Suprapubic skin (tissue), 4 donors: ENCODE data around the gene ADAD2. TPM values are rescaled to one million over a fixed set of nuclear protein-coding genes. Genes with fewer than 3 reads are reported as not detected.

Experiments
- DNase-seq, 2 donors: peaks; one replicate each; pipeline ENCODE4 v3.0.0-alpha.2; 2019; ENCODE audit warnings: low spot score in 2 of 2
- H3K27ac ChIP-seq: fragments of 200-600 bp; sonication (generic); one replicate; pipeline ENCODE4 v1.5.1; 2019
- H3K27me3 ChIP-seq: fragments of 200-600 bp; sonication (generic); one replicate; pipeline ENCODE4 v1.5.1; 2019
- H3K36me3 ChIP-seq: fragments of 200-600 bp; sonication (generic); one replicate; pipeline ENCODE4 v1.5.1; 2019
- H3K4me1 ChIP-seq: fragments of 200-600 bp; sonication (generic); one replicate; pipeline ENCODE4 v1.5.1; 2019
- H3K4me3 ChIP-seq: fragments of 200-600 bp; sonication (generic); one replicate; pipeline ENCODE4 v1.5.1; 2019; ENCODE audit warnings: mild to moderate bottlenecking
- H3K9me3 ChIP-seq: fragments of 200-600 bp; sonication (generic); one replicate; pipeline ENCODE4 v1.5.1; 2019
- EP300 ChIP-seq: sonication (generic); formaldehyde crosslinking; IDR thresholded peaks from one replicate; pipeline ENCODE4 v1.6.1; 2017; ENCODE audit warnings: antibody characterized with exemption
- POLR2A ChIP-seq, 2 donors: fragments of 450-650 bp; IDR thresholded peaks; one replicate each; pipeline ENCODE4 v1.6.1; 2017; ENCODE audit warnings: antibody characterized with exemption in 2 of 2, mild to moderate bottlenecking in 2 of 2, moderate library complexity in 2 of 2
- POLR2AphosphoS5 ChIP-seq, 3 donors: sonication (generic); formaldehyde crosslinking; IDR thresholded peaks; one replicate each; pipeline ENCODE4 v1.6.1; 2017; ENCODE audit warnings: antibody characterized with exemption in 3 of 3
- WGBS: methylation state at CpG from one replicate; pipeline ENCODE4 v1.1.5; 2018; 5-methylcytosine and 5-hydroxymethylcytosine counted together
- total RNA-seq, 4 donors: library from RNA; depleted of rRNA; stranded (reverse); fragments of >200 nt; gene quantifications; one replicate each; pipeline ENCODE4 v1.1.0, GENCODE V29; 2016
- TF ChIP-seq, protein P1 (sequence below), 2 donors: fragments of 200-600 bp in 1 of 2; fragments of 450-650 bp in 1 of 2; sonication (generic) in 1 of 2; IDR thresholded peaks; one replicate each; pipeline ENCODE4 v1.5.1; 2016 to 2019; ENCODE audit warnings: antibody characterized with exemption in 2 of 2, mild to moderate bottlenecking in 1 of 2, moderate library complexity in 1 of 2

Gene ADAD2
- total RNA-seq, 4 donors from 2014 or later, result 1.9 to 2.6 (median 2.4) TPM; not detected in 1

DNA sequence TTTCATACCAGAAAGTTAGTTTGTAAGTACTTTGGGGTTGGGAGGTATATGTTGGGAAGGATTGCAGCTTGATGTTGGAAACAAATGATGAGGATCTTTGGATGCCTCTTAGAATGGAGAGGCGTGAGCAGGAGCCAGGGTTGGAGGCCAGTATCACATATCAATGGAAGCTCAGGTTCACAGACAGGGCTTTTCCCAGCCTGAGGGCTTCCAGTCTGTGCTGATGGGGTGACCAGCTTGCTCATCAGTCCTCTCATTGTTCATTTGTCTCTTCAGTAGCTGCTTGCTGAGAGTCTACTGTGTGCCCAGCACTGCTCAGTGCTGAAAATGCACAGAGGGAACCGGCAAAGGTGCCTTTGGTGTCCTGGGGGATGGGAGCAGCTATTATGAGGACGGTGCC, 40.0 kb upstream of the ADAD2 start:
- WGBS, result 75% methylated on average over 3 of the region's 3 CpGs

DNA sequence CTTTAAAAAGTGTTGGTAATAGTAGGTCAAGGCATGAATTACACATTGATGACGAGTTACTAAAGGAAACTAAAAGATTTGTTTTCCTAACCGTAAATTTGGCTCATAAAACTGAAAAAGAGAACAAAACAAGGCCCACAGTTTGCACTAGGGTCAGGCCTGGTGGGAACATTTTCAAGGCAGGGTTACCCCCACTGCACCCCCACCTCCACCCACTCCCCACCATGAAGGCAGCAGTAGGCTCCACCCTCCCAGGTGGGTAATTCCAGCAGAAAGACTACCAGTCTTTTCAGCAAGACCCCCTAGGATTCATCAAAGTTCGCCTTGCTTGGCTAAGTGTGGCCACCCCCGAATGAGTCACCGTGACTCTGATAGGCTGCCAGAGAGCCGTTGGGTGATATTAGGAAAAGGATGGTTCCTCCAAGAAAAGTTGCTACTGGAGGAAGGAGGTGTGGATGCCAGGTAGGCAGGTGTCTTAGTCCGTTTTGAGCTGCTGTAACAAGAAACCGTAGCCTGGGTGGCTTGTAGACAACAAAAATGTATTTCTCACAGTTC, 37.2 kb upstream of the ADAD2 start:
- Histone ChIP-seq H3K4me3 (no peak overlapping the region), H3K9me3 (no peaks in the 10 kb centered on the region), H3K36me3 (no peaks in the 10 kb centered on the region), H3K4me1 (no peaks in the 10 kb centered on the region), H3K27me3 (peaks cover 4% of the 10 kb centered on the region), H3K27ac (no peak overlapping the region)
- no peak for DNase-seq
- TF ChIP-seq POLR2A (IDR thresholded peaks at IDR 0.05) (no peak), EP300 (no peak)
- 59% methylated on average over 8 of the region's 8 CpGs for WGBS

More for the DNA sequence above, 40.0 kb upstream of the ADAD2 start:
- no peaks in the 10 kb centered on the region for H3K4me1 ChIP-seq
- no peaks in the 10 kb centered on the region for H3K36me3 ChIP-seq
- no peak overlapping the region for H3K27ac ChIP-seq
- no peaks in the 10 kb centered on the region for H3K27me3 ChIP-seq
- DNase-seq, result no peak
- no peak overlapping the region for H3K4me3 ChIP-seq
- H3K9me3 ChIP-seq, result no peaks in the 10 kb centered on the region
- TF ChIP-seq EP300 (no peak), POLR2A (IDR thresholded peaks at IDR 0.05) (no peak), POLR2AphosphoS5 (IDR thresholded peaks at IDR 0.05) (no peak)
- TF ChIP-seq, protein P1, sequence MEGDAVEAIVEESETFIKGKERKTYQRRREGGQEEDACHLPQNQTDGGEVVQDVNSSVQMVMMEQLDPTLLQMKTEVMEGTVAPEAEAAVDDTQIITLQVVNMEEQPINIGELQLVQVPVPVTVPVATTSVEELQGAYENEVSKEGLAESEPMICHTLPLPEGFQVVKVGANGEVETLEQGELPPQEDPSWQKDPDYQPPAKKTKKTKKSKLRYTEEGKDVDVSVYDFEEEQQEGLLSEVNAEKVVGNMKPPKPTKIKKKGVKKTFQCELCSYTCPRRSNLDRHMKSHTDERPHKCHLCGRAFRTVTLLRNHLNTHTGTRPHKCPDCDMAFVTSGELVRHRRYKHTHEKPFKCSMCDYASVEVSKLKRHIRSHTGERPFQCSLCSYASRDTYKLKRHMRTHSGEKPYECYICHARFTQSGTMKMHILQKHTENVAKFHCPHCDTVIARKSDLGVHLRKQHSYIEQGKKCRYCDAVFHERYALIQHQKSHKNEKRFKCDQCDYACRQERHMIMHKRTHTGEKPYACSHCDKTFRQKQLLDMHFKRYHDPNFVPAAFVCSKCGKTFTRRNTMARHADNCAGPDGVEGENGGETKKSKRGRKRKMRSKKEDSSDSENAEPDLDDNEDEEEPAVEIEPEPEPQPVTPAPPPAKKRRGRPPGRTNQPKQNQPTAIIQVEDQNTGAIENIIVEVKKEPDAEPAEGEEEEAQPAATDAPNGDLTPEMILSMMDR (IDR thresholded peaks at IDR 0.05), result no peak

DNA sequence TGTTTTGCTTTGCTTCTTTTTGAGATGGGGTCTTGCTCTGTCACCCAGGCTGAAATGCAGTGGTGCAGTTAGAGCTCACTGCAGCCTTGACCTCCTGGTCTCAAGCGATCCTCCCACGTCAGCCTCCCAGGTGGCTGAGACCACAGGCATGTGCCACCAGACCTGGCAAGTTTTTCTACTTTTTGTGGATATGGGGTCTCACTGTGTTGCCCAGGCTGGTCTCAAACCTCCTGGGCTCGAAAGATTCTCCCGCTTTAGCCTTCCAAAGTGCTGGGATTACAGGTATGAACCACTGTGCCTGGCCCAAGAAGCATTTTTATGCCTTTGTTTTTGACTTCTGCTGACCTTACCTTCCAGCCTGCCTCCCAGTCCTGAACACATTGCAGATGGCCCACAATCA, 35.7 kb upstream of the ADAD2 start:
- 96% methylated on average over 4 of the region's 4 CpGs for WGBS
- Histone ChIP-seq H3K4me3 (no peak overlapping the region), H3K27me3 (peaks cover 8% of the 10 kb centered on the region), H3K4me1 (no peaks in the 10 kb centered on the region), H3K36me3 (no peaks in the 10 kb centered on the region), H3K27ac (no peak overlapping the region), H3K9me3 (no peaks in the 10 kb centered on the region)
- TF ChIP-seq EP300, result no peak
- TF ChIP-seq POLR2A (IDR thresholded peaks at IDR 0.05), result no peak
- no peak for TF ChIP-seq POLR2AphosphoS5 (IDR thresholded peaks at IDR 0.05)
- TF ChIP-seq, protein P1 (IDR thresholded peaks at IDR 0.05), result no peak
- DNase-seq, result no peak

DNA sequence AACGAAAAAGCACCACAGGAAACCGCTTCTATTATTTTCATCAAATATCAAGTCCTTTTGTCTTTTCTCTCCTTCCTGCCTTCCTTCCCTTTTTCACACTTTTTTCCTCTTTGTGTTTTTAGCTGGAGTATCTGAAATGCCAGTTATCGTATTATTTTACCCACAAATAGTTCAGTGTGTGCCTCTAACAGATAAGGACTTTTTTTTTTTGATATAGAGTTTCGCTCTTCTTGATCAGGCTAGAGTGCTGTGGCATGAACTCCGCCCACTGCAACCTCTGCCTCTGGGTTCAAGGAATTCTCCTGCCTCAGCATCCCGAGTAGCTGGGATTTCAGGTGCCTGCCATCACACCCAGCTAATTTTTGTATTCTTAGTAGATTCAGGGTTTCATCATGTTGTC, 35.2 kb upstream of the ADAD2 start:
- no peak overlapping the region for H3K27ac ChIP-seq
- no peak for DNase-seq
- TF ChIP-seq POLR2A (IDR thresholded peaks at IDR 0.05) (no peak), EP300 (no peak), POLR2AphosphoS5 (IDR thresholded peaks at IDR 0.05) (no peak)
- TF ChIP-seq, protein P1 (IDR thresholded peaks at IDR 0.05), result no peak
- H3K27me3 ChIP-seq, result peaks cover 8% of the 10 kb centered on the region
- H3K9me3 ChIP-seq, result no peaks in the 10 kb centered on the region
- WGBS, result 91% methylated on average over 6 of the region's 6 CpGs
- no peak overlapping the region for H3K4me3 ChIP-seq
- H3K4me1 ChIP-seq, result no peaks in the 10 kb centered on the region
- no peaks in the 10 kb centered on the region for H3K36me3 ChIP-seq

DNA sequence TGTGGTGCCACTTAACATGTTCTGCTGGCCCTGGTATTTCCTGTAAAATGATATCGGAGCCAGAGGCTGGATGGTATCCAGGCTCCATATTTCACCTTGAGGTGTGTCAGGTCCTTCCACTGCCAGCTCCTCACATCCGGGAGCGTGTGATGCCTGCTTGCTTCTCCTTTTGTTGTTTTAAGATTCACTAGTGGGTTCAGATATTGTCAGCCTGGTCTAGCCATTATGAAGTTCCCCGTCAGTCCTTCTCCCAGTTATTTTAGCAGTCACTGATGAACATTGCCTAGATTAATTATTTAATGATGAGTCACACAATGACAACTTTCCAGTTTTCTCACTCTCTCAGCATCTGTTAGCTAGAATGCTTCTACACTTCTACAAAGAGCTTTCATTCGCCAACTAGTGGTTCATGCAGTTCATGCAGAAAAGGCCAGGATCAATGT, 34.6 kb upstream of the ADAD2 start:
- H3K36me3 ChIP-seq, result no peaks in the 10 kb centered on the region
- DNase-seq, result no peak
- H3K4me3 ChIP-seq, result no peak overlapping the region
- no peaks in the 10 kb centered on the region for H3K4me1 ChIP-seq
- H3K9me3 ChIP-seq, result no peaks in the 10 kb centered on the region
- TF ChIP-seq EP300 (no peak), POLR2A (IDR thresholded peaks at IDR 0.05) (no peak), POLR2AphosphoS5 (IDR thresholded peaks at IDR 0.05) (no peak)
- TF ChIP-seq, protein P1 (IDR thresholded peaks at IDR 0.05), result no peak
- peaks cover 14% of the 10 kb centered on the region for H3K27me3 ChIP-seq
- no peak overlapping the region for H3K27ac ChIP-seq
- WGBS, result 26% methylated on average over 5 of the region's 5 CpGs

DNA sequence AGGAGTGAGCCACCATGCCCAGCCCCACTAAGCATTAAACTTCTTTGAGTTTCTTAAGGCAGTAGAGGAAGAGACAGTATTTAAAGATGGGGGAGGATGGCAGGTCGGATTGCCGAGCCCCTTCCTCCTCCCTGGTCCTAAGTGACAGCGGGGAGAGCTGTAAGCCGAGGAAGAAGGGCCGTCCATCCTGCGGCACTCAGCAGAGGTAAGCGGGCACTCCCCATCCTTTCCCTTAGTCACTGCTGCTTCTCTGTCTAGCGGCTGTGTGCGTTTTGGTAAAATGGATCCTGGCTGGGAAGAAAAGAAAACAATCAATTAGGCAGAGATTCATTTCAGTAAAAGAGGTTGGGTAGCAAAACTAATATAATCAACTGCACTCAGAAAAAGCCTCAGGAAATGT, 31.9 kb upstream of the ADAD2 start:
- TF ChIP-seq POLR2A (IDR thresholded peaks at IDR 0.05) (no peak), EP300 (no peak), POLR2AphosphoS5 (IDR thresholded peaks at IDR 0.05) (no peak)
- TF ChIP-seq, protein P1 (IDR thresholded peaks at IDR 0.05), result no peak
- Histone ChIP-seq H3K27ac (no peak overlapping the region), H3K9me3 (no peaks in the 10 kb centered on the region), H3K27me3 (peaks cover 15% of the 10 kb centered on the region), H3K4me1 (no peaks in the 10 kb centered on the region), H3K4me3 (no peak overlapping the region), H3K36me3 (no peaks in the 10 kb centered on the region)
- WGBS, result 36% methylated on average over 9 of the region's 9 CpGs
- no peak for DNase-seq
